AG10803 (cell line): Measurements from ENCODE around the gene TRPT1.

Source experiments
- DNase-seq: peaks from one replicate; pipeline ENCODE4 v3.0.0; 2010; ENCODE audit warnings: low read depth
- H3K4me3 ChIP-seq: 2 replicates; pipeline ENCODE4 v1.5.1; 2011; ENCODE audit warnings: mild to moderate bottlenecking, low read length, control low read depth
- TF ChIP-seq, protein P1 (sequence below): conservative IDR thresholded peaks from 2 replicates; pipeline ENCODE4 v1.5.1; 2011; ENCODE audit warnings: mild to moderate bottlenecking, low read length, control low read depth, inconsistent platforms

The TRPT1 gene

GRCh38 chr11:64220271-64220670, 5.7 kb downstream of the TRPT1 start:
- H3K4me3 ChIP-seq = no peak overlapping the region
- TF ChIP-seq, protein P1, sequence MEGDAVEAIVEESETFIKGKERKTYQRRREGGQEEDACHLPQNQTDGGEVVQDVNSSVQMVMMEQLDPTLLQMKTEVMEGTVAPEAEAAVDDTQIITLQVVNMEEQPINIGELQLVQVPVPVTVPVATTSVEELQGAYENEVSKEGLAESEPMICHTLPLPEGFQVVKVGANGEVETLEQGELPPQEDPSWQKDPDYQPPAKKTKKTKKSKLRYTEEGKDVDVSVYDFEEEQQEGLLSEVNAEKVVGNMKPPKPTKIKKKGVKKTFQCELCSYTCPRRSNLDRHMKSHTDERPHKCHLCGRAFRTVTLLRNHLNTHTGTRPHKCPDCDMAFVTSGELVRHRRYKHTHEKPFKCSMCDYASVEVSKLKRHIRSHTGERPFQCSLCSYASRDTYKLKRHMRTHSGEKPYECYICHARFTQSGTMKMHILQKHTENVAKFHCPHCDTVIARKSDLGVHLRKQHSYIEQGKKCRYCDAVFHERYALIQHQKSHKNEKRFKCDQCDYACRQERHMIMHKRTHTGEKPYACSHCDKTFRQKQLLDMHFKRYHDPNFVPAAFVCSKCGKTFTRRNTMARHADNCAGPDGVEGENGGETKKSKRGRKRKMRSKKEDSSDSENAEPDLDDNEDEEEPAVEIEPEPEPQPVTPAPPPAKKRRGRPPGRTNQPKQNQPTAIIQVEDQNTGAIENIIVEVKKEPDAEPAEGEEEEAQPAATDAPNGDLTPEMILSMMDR = no peak
- no peak for DNase-seq

DNA sequence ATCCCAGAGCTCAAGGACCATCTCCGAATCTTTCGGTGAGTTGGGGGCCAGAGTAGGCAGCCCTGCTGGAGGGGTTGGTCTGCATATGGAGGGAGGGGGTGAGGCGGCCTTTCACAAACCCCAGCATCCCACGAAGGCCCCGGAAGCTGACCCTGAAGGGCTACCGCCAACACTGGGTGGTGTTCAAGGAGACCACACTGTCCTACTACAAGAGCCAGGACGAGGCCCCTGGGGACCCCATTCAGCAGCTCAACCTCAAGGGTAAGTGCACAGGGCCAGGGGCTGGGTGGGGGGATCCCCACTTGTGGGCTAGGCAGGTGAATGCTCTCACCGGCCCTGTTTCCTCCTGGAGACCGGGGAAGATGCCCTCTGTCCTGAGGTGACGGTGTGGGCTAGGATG, 6.2 kb downstream of the TRPT1 start:
- DNase-seq = no peak
- H3K4me3 ChIP-seq = no peak overlapping the region
- TF ChIP-seq, protein P1 = no peak

DNA sequence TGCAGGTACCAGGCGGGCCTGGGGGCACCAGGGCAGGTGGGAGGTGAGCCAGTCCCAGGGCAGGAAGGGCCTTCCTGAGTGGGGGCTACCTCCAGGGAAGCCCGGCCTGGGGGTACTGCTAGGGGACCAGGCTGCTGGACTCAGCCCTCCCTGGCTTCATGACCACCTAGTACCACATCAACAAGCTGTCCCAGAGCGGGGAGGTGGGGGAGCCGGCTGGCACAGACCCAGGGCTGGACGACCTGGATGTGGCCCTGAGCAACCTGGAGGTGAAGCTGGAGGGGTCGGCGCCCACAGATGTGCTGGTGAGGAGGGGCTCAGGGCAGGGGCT, 6.7 kb downstream of the TRPT1 start:
- no peak overlapping the region for H3K4me3 ChIP-seq
- TF ChIP-seq, protein P1 = no peak
- no peak for DNase-seq

DNA sequence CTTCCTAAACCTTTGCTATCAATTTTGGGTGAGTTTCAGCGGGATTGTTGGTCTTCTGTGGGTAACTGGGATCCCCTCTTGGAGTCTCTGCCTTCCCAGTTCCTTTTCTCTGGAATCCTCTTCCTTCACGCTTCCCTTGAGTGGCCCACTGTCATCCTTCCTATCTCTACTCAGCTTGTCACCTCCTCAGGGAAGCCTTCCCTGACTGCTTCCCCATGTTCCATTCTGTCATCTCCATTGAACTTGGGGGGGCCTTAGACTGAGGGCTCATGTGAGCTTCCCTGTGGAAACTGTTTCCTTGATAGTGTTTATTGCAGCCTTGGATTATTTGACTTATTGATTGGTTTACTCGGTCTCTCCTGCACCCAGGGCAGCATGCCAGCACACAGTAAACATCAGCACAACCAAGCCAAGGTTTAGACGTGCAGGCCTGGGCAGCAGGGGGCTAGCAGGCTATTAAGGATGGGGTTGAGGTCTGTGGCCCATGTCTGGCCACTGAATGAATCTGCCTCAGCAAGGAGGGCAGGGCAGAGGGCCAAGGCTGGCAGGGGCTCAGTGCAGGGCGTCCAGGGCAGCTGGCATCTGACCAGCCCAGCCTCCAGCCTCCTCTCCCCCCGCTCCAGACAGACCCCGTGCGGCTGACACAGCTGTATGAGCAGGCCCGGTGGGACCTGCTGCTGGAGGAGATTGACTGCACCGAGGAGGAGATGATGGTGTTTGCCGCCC, 7.2 kb downstream of the TRPT1 start:
- no peak overlapping the region for H3K4me3 ChIP-seq
- DNase-seq = no peak
- TF ChIP-seq, protein P1 = no peak

DNA sequence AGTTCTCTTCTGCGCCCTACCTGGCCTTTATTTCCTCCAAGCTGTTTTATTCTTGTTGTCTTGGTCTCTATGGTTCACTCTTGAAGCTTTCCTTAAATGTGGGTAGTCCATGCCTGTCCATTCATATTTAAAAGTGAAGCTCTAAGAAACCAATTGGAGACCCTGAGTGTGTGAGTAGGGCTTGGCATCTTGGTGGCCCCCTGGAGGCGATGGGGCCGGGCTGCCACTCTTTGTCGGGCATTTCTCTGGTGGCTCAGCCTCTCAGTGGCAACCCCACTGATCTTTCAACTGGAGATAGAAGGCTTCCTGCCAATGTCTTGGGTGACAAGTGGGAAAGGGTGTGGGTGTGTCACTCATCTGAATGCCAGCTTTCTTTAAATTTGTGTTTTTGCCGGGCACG, 9.1 kb downstream of the TRPT1 start:
- TF ChIP-seq, protein P1 = no peak
- DNase-seq = no peak
- no peak overlapping the region for H3K4me3 ChIP-seq

GRCh38 chr11:64211181-64211872, 14.7 kb downstream of the TRPT1 start:
- no peak for DNase-seq
- H3K4me3 ChIP-seq = no peak overlapping the region
- TF ChIP-seq, protein P1 = no peak
